GM19023 (cell line): Measurements from ENCODE around the gene ATXN7L3.

Source experiments
- ATAC-seq: cut with Tn5 transposase; IDR thresholded peaks from one replicate; pipeline ENCODE4 v1.9.1; 2021; ENCODE audit warnings: mild to moderate bottlenecking, moderate library complexity; ENCODE audit not compliant: unreplicated experiment

ATXN7L3 gene

DNA sequence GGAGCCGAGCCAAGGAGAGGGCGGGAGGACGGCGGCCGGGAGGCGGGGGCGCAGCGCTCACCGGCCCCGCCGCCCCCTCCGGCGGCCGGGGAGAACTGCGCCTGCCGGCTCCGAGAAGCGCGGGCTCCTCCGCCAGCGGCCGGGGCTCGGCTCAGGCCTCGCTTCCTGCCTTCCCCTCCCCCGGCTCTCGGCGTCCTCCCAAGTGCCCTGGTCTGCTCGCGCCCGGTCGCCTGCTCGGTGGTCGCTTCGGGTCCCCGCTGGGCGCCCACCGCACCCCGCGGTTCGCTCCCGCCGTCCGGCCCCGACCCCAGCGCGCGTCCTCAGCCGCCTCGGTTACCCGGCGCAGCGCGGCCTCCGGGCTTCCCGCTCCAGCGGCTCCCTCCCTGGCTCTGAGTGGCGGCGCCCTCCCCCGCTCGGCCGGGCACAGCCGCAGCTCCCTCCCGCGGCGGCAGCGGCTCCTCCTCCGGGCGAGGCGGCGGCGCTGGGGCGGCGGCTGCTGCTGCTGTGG lies 19.5 kb upstream of the ATXN7L3 start:
- ATAC-seq: peak; percentile 36

DNA sequence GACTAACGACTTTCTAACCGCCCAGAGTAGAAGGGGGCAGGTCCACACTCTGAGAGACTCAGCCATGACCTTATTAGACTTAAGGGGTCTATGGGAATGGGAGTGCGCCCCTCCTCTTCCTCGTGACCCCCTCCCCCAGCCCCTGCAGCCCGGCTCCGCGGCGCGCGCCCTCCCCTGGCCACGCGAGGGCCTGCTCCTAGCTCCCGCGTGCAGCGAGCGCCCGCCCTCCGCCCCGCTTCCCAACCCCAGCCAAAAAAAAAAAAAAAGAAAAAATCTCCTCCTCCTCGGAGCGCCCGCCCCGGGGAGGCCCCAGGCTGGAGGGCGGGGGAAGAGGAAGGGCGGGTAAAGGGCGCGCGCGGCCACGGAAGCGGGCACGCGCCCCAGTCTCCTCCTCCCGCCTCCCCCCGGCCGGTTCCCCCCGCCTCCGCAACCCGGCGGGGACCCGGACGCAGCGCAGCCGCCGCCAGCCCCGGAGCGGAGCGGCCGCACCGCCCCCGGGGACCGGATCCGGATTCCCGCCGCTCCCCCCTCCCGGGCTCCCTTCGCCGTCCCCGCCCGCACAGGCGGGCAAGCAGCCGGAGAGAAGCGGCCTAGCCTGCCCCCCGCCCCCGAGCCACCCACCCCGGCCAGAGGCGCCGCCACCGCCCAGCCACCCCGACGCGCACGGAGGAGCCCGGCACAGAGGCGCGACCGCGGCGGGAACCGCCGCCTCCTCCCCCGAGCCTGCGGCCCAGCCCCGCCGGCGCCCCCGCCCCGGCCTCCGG lies 18.8 kb upstream of the ATXN7L3 start:
- ATAC-seq: peak; percentile 37

DNA sequence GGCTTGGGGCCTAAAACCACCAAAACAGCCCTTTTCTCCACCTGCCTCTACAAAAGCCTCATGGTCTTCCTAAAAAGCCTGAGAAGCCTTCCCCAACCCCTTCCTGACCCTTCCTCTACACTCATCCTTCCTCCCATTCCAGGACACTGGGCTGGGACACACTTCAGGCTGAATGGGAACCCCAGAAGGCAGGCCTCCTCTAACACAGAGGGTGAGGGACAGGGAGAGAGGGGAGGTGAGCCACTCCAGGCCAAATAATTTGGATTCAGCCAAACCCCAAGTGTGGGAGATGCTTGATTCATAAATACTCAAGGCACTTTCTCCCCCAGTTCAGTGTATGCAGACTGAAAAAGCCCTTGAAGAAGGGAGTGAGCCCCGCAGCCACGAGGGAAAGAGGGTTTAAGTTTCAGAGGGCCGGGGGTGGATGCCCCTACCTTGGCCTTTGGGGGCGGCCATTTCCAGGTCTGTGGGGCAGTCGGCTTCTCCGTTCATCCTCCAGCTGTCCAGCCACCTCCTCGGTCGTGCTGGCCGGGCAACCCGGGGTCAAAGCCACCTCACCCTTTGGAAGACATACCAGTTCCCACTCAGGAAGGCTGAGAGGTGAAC lies 18.2 kb upstream of the ATXN7L3 start:
- ATAC-seq: no peak

DNA sequence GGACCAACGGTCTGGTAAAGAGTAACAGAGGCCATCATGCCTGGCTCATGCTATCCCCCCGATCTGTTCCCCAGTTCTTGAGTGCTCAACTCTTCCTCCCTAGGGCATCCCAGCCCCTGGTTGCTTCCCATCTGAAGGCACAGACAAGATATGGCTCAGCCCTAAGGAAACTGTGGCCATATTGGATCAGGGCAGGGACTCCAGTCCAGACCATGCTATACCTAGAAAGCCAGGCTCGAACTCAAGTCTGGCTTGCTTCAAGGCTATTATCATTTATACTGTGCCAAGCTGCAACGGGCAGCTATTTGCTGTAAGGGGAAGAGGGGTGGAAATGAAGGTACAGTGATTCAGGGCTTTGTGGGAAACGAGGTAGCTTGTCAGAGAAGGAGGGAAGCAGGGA lies 17.0 kb upstream of the ATXN7L3 start:
- no peak for ATAC-seq

DNA sequence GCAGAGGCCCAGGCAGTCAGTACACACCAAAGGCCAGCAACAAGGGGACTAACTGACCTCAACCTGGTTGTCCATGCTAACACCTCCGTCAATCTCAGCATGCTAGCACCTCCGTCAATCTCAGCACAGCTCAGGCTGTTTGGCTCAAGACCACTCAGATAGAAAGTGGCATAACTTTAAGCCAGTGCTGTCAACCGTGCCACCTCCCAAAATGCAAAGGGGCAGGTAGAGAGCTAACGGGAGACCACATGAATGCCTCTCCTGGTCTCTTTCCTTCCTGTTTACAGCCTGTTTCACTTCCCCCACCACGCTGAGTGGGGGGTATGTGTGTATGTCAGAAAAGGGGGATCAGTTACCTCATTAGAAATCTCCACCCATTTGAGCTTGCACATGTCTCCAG lies 16.5 kb upstream of the ATXN7L3 start:
- ATAC-seq: no peak

DNA sequence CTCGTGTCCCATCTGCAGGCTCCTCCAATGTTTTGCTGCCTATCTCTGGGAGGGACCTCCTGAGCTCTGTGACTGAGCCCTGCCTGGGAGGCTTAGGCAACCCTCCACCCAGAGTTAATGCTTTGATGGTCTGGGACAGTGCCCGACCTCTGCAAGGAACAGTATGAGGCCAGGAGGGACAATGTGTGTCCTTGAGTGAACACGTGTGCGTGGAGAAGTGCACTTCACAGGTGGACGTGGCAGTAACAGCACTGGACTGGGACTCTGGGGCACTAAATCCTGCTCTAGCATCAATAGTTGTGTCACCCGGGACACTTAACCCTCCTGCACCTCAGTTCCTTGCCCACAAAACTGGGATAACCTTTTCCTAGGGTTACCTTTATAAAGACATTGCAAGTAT lies 15.2 kb upstream of the ATXN7L3 start:
- no peak for ATAC-seq

DNA sequence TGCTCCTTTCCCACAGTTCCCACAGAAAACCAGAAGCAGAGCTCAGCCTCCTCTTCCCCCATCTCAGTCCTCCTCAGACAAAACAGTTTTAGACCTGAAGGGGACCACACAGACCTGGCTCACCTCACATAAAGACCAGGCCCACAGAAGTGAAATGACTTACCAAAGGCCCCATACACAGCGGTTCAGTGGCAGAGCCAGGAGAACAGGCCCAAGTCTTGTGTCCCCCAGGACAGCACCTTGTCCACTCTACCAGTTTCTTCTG lies 14.5 kb upstream of the ATXN7L3 start:
- no peak for ATAC-seq

DNA sequence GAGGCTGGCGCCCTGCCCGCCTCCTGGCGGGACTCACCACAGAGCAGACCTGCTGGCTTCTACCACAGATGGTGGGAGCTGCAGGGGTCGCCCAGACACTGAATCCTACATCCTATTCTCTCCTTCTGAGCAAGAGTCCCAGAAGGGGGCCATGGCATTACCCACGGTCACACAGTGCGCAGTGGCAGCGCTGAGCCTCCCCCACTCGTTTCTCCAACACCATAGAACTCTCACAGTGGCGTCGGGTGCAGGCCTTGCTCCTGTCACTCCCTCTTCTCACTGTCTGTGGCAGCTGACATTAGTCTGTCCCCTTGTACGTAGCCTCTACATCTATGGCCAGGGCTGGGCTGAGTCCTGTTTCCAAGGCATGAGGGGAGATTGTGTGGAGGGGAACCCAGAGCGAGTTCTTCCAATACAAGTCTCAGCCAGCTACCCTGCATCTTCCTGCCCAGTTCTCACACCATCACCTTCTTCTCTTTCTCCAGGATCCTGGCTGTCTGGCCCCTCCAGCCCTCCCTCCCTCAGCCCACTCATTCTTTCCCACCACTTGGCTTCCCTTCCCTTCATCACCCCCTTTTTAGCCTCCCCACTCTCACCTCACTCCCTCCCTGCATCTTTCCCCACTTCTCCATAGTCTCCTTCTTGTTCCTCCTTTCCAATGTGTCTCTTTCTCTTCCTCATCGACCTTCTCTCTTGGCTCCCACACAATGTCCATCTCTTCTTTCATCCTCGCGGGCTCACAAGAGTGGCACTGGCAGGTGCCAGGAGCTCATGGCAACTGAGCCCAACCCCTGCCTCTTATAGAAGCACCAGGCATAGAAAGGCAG lies 13.9 kb upstream of the ATXN7L3 start:
- no peak for ATAC-seq

DNA sequence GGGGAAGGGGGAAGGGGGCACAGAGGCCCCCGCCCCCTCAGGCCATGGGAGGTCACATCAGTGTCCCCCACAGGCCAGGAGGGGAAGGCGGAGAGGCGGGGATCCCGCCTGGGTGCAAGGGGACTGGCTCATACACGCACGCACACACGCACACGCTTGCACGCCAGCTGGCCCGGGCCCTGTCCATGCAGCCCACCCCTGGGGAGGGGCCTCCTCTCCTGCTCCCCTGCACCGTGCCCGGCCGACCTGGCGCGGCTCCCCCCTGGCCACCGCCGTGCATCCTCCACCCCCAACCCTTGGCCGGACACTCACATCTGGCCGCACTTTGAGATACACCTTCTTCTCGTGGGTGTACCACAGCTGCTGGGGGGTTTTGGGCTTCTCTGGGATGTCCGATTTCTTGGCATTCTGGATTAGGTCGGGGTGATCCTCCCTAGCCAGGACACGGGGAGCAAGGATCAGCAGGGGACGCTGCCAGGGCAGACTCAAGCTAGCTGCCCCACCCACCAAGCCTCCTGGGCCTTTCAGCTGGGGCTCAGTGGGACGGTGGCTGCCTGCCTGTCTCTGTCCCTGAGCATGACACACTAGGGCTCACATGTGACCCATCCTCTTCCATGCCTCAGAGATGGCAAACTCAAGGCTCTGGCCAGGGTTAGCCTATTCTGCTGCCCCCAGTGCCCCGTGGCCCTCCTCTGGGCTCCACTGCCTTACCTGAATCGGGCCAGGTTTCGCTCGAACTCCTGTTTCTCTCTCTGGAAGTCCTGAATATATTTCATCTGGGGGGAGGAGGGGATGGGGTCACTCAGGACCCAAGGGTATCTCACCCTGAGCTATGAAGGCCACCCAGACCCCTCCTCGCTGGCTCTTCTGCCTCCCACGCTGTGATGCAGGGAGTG lies 13.1 kb upstream of the ATXN7L3 start:
- ATAC-seq: no peak

DNA sequence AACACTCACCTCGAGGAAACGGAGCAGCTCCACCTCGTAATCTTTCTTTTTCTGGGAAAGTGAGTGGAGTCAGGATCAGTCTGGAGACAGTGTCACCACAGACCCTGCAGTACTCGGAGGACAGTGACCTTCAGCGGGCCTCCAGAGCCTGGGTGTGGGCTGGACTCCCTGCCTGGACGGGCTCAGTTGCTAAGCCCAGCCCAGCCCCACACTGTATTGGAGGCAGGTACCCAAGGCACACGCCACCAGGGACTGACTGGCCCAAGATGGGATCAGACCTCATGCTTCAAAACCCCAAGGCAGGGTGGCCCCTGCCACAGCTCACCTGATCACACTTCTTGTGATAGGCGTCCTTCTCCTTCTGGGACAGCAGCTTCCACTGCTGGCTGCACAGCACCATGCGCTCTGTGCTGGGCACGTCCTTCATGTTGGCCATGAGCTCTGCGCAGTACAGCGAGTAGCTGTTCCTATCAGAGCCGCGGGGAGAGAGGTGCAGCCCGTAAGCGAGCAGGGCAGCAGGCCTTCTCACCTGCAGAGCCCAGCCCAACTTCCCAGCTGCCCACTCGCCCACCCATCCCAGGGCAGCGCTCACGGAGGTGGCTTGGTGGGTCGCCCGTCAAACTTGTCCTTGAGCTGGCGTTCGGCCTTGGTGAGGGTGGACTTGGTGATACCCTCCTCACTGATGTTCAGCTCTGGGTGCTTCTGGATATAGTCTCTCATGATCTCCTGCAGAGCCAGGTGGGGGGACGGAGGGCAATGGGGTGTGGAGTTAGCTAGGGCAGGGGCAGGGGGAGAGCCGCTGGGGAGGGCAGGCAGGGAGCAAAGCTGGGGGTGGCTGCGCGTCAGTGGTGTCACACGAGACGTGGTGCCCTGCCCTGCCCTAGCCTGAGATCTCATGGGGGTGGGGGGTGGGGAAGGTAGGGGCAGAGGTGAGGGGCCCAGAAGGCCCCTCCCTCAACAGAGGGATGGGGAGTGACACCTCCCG lies 11.9 kb upstream of the ATXN7L3 start:
- no peak for ATAC-seq

DNA sequence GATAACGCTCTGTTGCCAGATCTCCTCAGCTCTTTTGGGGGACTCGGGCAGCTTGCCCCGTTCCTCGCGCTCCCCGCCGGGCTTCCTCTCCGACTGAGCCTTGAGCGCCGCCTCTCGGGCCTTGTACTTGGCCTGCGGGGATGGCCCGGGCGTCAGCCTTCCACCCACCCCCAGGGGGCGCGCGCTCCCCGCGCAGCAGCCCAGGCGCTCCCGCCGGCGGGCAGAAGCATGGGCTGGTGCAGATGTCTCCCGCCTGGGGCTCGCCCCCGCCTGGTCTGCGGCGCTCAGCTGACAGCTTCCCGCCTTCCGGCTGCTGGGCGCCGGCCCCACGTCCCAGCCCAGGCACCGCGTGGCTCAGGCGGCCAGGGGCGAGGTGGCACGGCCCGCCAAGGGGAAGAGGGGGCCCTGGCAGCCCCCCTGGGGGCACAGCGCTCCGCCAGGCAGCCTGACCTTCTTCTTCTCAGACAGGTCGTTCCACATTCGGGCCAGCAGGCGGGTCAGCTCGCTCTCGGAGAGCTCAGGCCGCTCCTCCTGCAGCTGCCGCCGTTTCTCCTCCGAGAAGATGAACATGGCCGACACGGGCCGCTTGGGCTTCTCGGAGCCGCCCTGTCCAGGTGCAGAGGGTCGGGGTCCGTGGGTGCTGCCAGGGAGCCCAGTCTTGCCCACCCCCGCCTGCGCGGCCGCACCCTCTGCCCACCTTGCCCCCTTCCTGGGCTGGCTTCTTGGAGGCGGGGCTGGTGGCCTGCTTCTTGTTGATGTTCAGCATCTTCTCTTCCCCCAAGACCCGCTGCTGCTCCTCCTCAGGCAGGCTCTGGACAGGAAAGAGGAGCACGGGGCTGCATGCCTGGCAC lies 10.9 kb upstream of the ATXN7L3 start:
- peak; percentile 79 for ATAC-seq

DNA sequence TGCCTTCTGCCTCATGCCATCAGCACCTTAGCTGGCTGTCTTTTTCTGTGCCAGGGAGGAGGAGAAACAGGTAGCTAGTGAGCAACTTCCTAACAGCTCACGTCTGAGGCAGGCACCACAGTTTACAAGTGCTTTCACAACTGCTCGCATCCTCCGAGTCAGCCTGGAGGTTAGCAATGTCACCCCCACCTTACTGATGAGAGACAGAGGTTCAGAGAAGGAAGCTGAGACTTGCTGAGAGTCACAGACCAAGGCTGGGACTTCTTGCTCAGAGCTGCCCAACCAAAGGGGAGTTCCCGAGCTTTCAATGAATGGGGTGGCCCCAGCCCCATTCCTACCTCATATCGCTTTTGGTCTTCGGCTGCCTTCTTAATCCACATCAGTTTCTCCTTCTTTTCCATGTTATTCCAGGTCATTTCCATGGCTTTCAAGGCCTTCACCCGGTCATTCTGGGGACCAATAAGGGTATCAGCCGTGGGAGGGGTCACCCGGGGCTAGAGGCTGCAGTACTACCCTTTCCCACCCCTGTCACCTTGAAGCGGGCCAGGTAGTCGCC lies 10.2 kb upstream of the ATXN7L3 start:
- no peak for ATAC-seq

DNA sequence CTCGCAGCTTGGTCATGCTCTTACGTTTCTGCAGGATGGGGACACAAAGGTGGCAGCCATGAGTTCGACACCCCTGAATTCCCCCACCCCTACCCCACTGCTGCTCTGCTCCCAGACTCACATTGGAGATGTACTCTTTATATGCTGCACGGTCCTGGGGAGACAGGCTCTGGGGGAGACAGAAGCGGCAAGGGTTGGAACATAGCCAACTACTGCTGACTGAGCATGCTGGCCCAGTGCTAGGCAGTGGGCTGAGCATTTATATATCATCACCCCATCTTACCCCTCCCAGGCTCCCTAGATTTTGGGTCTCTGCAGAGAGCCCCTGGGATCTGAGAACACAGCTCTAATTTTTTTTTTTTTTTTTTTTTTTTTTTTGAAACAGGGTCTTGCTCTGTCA lies 8.1 kb upstream of the ATXN7L3 start:
- ATAC-seq: no peak

DNA sequence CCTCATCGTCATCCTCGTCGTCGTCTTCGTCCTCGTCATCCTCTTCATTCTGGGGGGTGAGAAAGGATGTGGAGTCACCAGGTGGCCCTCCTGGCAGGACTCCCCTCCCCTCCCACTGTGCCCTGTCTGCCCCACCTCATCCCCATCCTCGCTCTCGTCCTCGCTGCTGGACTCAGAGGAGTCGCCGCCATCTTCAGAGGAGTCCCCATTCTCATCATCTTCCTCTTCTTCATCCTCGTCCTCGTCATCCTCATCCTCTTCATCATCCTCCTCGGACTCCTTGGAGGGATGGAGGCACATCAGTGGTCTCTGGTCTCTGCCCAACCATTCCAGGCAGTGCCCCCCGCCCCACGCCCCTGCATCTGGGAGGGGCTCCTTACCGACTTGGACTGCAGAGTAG lies 7.6 kb upstream of the ATXN7L3 start:
- ATAC-seq: no peak

DNA sequence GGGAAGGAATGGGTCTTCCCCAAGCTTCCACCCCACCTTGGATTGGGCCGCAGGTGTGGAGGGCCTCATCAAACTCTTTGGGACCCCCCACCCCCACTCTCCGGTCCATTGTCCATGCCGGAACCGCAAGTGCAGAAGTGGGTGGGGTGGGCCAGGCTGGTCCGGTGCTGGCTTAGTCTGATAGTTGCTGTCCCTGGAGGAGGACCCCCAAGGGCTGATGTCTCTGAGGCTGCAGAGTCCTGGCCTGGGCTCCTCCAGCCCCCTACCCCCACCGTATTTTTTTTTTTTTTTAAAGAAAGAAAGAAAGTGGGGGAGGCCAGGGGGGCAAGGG lies 7.1 kb upstream of the ATXN7L3 start:
- no peak for ATAC-seq

DNA sequence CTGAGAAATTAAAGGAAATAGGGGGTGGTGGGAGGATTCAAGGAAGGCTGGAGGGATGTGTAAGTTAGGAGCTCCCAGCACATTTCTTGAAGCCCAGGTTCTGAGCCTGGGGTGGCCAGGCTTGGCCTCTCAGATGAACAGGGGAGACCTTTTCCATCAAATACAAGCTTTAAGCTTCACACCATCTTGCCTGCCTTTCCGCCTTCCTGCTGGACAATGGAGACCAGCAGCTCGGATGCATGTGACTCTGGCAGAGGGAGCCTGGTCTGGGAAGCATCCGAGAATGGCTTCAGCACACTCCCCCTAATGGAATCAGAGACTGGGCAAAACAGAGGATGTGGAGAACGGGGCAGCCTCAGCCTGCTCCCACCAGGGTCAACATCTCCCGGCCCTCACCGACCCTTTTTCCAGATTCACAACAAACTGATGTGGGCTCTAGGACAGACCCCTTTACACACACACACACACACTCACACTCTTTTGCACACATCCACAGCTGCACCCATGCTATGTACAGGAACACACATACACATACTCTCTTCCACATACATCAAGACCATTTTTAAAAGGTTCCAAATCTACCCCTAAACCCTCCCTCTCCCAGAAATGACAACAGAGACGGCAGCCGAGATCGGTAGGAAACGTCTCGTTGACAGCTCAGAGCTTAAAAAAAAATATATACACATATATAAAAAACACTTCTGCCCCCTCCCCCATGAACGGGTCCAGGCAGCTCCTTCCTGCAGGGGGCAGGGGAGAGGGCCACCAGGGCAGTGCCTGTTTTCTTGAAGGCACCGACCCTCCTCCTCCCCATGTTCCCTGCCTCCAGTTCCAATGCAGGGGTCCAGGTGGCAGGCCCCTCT lies 6.5 kb upstream of the ATXN7L3 start:
- no peak for ATAC-seq

DNA sequence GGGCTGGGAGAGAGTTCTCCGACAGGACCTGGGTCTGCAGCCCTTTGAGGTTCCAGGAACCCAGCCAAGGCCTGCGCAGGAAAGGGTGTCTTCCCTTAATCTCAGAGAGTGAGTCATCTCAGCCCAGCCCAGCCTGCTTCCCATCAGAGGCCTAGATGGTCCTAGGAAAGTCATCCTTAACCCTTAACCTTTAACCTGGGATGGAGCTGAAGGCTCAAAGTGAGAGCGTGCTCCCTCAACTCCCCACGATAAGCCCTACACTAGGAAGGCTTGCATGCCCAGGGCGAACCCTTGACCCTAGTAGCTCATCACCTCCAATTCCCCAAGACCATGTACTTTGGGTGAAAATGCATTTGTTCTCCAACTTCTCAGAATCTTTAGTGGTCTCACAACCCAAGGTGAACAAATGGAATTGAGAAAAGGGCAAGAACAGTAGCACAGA lies 4.8 kb upstream of the ATXN7L3 start:
- ATAC-seq: no peak
